Neural crest cell (in vitro differentiated cells): Measurements from ENCODE around the gene IGFBPL1. TPM values are rescaled to one million over a fixed set of nuclear protein-coding genes. Genes with fewer than 3 reads are reported as not detected.

Source experiments
- DNase-seq: peaks from one replicate; pipeline ENCODE4 v3.0.0; 2021; ENCODE audit warnings: low read depth, mixed read lengths, low spot score
- H3K27ac Mint-ChIP-seq: one replicate; pipeline ENCODE4 v1.8.0; 2021; ENCODE audit warnings: mild to moderate bottlenecking, mixed read lengths; ENCODE audit not compliant: unreplicated experiment
- H3K27me3 Mint-ChIP-seq: 2 replicates; pipeline ENCODE4 v1.8.0; 2021; ENCODE audit warnings: low read depth, mild to moderate bottlenecking, mixed read lengths
- H3K36me3 Mint-ChIP-seq: 2 replicates; pipeline ENCODE4 v1.8.0; 2021; ENCODE audit warnings: low read depth, mild to moderate bottlenecking, mixed read lengths
- H3K4me1 Mint-ChIP-seq: 2 replicates; pipeline ENCODE4 v1.8.0; 2021; ENCODE audit warnings: mixed read lengths
- H3K4me3 Mint-ChIP-seq: one replicate; pipeline ENCODE4 v1.8.0; 2021; ENCODE audit warnings: mild to moderate bottlenecking, mixed read lengths
- H3K9me3 Mint-ChIP-seq: 2 replicates; pipeline ENCODE4 v1.8.0; 2021; ENCODE audit warnings: mixed read lengths
- CTCF ChIP-seq: fragments of 200-600 bp; sonication (generic); conservative IDR thresholded peaks from 2 replicates; pipeline ENCODE4 v1.5.0; 2021; ENCODE audit warnings: antibody characterized with exemption, mild to moderate bottlenecking
- total RNA-seq: library from RNA; stranded (reverse); gene quantifications from 2 replicates; pipeline ENCODE4 v1.2.1, GENCODE V29; 2021

IGFBPL1 gene
- total RNA-seq, 1 donor from 2014 or later = 63.8 TPM

GRCh38 chr9:38368731-38369130 is 55.5 kb downstream of the IGFBPL1 start:
- Mint-ChIP-seq H3K9me3 (no peaks in the 10 kb centered on the region), H3K27me3 (peaks cover 16% of the 10 kb centered on the region), H3K4me3 (no peak overlapping the region), H3K4me1 (no peaks in the 10 kb centered on the region), H3K27ac (no peak overlapping the region), H3K36me3 (no peaks in the 10 kb centered on the region)
- no peak for TF ChIP-seq CTCF
- DNase-seq = no peak

GRCh38 chr9:38367898-38368297 is 56.4 kb downstream of the IGFBPL1 start:
- Mint-ChIP-seq H3K4me1 (peaks cover 4% of the 10 kb centered on the region), H3K9me3 (no peaks in the 10 kb centered on the region), H3K27me3 (peaks cover 16% of the 10 kb centered on the region), H3K36me3 (no peaks in the 10 kb centered on the region), H3K27ac (no peak overlapping the region), H3K4me3 (no peak overlapping the region)
- no peak for TF ChIP-seq CTCF
- DNase-seq = no peak

DNA sequence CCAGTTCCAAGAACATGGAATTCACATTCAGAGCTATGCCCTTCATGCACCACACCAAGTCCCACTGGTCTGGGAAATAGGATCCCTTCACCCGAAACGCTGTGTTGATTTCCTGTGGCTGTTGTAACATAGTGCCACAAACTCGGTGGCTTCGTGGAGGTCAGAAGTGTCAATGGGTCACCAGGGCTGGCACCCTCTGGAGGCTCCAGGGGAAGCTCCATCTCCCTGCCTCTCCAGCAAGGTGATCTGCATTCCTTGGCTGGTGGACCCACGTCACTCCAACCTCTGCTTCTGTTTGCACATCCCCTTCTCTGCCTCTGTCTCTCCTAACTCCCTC is 60.7 kb downstream of the IGFBPL1 start:
- no peak for DNase-seq
- Mint-ChIP-seq H3K4me3 (no peak overlapping the region), H3K36me3 (no peaks in the 10 kb centered on the region), H3K4me1 (peaks cover 32% of the 10 kb centered on the region), H3K27ac (no peak overlapping the region), H3K9me3 (no peaks in the 10 kb centered on the region), H3K27me3 (peaks cover 4% of the 10 kb centered on the region)
- no peak for TF ChIP-seq CTCF

DNA sequence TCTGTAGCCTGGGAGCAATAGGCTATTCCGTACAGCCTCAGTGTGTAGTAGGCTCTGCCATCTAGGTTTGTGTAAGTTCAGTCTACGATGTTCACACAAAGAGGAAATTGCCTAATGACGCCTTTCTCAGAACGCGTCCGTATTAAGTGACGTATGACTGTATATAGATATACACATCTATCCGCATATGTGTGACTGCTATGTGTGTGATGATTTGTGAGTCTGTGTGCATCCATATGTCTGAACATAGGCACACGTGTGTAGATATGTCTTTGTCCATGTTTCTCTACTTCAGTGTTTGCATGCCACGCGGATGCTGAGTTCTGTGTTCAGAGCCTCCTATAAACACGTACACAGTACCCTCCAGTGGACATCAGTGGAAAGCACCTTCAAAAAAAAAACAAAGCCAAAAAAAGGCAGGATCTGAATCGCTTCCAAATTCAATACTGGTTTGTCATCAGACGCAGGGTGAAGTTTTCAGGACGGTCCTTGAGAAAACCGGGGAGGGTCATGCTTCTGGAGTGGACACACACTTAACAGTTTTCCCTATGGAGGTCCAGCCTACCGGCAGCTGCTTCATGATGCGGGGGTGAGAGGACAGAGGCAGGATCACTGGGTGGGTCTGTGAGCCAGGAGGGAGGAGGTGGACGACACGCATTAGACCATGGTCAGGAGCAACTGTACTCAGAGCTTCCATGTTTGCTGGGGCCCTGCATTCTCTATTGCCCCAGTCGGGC is 61.2 kb downstream of the IGFBPL1 start:
- H3K27me3 Mint-ChIP-seq = peaks cover 4% of the 10 kb centered on the region
- no peaks in the 10 kb centered on the region for H3K36me3 Mint-ChIP-seq
- H3K27ac Mint-ChIP-seq = no peak overlapping the region
- H3K9me3 Mint-ChIP-seq = no peaks in the 10 kb centered on the region
- peak; percentile 21 for DNase-seq
- TF ChIP-seq CTCF = peak; percentile 79
- H3K4me1 Mint-ChIP-seq = peaks cover 32% of the 10 kb centered on the region
- no peak overlapping the region for H3K4me3 Mint-ChIP-seq

DNA sequence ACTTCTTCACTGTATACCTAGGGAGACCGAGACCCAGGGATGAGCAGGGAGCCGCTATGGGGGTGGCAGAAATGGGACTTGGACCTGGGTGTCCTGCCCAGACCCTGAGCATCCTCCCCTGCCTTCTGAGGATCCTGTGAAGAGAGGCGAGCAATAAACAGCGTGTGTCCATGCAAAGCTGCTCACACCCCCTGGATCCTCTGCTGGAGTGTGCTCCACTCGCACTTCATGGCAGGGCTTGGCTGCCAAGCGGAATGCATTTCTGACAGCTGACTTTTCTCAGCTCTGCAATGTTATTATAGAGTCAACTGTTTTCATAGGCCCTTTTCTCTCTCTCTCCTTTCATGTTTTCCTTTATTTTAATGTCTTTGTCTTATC is 62.8 kb downstream of the IGFBPL1 start:
- Mint-ChIP-seq H3K27ac (no peak overlapping the region), H3K9me3 (no peaks in the 10 kb centered on the region), H3K4me1 (peaks cover 36% of the 10 kb centered on the region), H3K27me3 (peaks cover 2% of the 10 kb centered on the region), H3K4me3 (no peak overlapping the region), H3K36me3 (no peaks in the 10 kb centered on the region)
- TF ChIP-seq CTCF = no peak
- DNase-seq = no peak
